CD4-positive, alpha-beta T cell treated with Interleukin-6 at 100 ng/mL for 8 hours (primary cell): Measurements from ENCODE around the gene PNPLA7.
"Not testable (repeated sequence)": the region's sequence is repeated elsewhere in the genome, so short reads cannot be mapped to it uniquely, and the experiment has no call there.

Source experiments
- DNase-seq: peaks from one replicate; pipeline ENCODE4 v3.0.0-alpha.2; 2020; ENCODE audit warnings: mixed read lengths, low spot score

PNPLA7 gene

GRCh38 chr9:137478962-137479861, 71.0 kb downstream of the PNPLA7 start:
- no peak for DNase-seq

GRCh38 chr9:137478613-137478961, 71.6 kb downstream of the PNPLA7 start:
- DNase-seq: no peak

GRCh38 chr9:137477778-137478612, 72.2 kb downstream of the PNPLA7 start:
- no peak for DNase-seq

- DNase-seq: no peak
Observed at GRCh38 chr9:137476856-137477255, 73.3 kb downstream of the PNPLA7 start.

- DNase-seq: no peak
Observed at GRCh38 chr9:137475666-137476065, 74.5 kb downstream of the PNPLA7 start.

GRCh38 chr9:137474271-137474670, 75.9 kb downstream of the PNPLA7 start:
- DNase-seq: no peak

- no peak for DNase-seq
Observed at GRCh38 chr9:137470785-137471184, 79.4 kb downstream of the PNPLA7 start.

- DNase-seq: no peak
Observed at GRCh38 chr9:137467896-137468295, 82.3 kb downstream of the PNPLA7 start.

GRCh38 chr9:137467161-137467581, 83.0 kb downstream of the PNPLA7 start:
- DNase-seq: no peak

- not testable (repeated sequence) for DNase-seq
Observed at GRCh38 chr9:137466389-137467085, 83.7 kb downstream of the PNPLA7 start.

- no peak for DNase-seq
Observed at GRCh38 chr9:137465720-137466388, 84.3 kb downstream of the PNPLA7 start.

GRCh38 chr9:137465000-137465719, 85.0 kb downstream of the PNPLA7 start:
- DNase-seq: no peak

GRCh38 chr9:137464291-137464999, 85.8 kb downstream of the PNPLA7 start:
- no peak for DNase-seq

- no peak for DNase-seq
Observed at GRCh38 chr9:137463931-137464290, 86.3 kb downstream of the PNPLA7 start.

GRCh38 chr9:137462986-137463930, 86.9 kb downstream of the PNPLA7 start:
- DNase-seq: no peak

GRCh38 chr9:137462396-137462985, 87.7 kb downstream of the PNPLA7 start:
- DNase-seq: no peak

- DNase-seq: peak; percentile 80
Observed at GRCh38 chr9:137461663-137462395, 88.4 kb downstream of the PNPLA7 start.

GRCh38 chr9:137461316-137461662, 88.9 kb downstream of the PNPLA7 start:
- DNase-seq: no peak
